Measurements from ENCODE around the gene ZNF337.
A peak's percentile ranks its signal among the peaks of the same experiment; 100 is the strongest.

ZNF337 gene

DNA sequence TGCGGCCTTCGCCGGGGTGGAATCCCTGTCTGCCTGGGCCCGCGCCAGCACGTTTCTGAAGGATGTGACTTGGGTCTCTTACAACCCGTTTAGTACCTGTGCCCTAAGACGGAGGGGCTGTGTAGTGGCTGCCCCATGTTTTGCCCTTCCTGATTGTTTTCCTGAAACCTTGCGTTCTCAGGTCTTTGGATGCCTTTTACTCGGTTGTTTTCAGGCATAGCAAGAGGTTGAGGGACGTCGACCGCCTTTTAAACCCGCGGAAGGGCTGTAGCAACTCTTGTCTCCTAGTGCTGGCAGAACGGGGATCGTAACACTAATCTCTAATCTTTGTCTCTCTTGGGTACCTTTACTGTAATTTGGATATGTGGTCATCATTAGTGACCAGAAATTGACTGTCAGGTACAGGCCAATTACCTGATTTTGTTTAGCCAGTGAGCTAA, 72.1 kb downstream of the ZNF337 start:
- peak; percentile 44 for DNase-seq

All from GOT3 (cell line).